Upper lobe of left lung (tissue), 4 donors: ENCODE results near the gene GSAP.

Experiments
- CTCF ChIP-seq, 6 experiments: fragments of 450-650 bp in 4 of 6; fragments of 200-600 bp in 2 of 6; sonication (generic) in 2 of 6; IDR thresholded peaks; one replicate each; pipeline ENCODE4 v1.5.1; 2016 to 2019; ENCODE audit warnings: antibody characterized with exemption in 6 of 6
- POLR2A ChIP-seq, 4 donors: fragments of 450-650 bp; IDR thresholded peaks; one replicate each; pipeline ENCODE4 v1.5.1; 2016 to 2017; ENCODE audit warnings: antibody characterized with exemption in 4 of 4, mild to moderate bottlenecking in 2 of 4
- POLR2AphosphoS5 ChIP-seq, 2 donors: sonication (generic); formaldehyde crosslinking; IDR thresholded peaks; one replicate each; pipeline ENCODE4 v1.5.1; 2017; ENCODE audit warnings: antibody characterized with exemption in 2 of 2

GRCh38 chr7:77269360-77270093 is 146.6 kb downstream of the GSAP start:
- no peak for TF ChIP-seq CTCF (IDR thresholded peaks at IDR 0.05)
- TF ChIP-seq POLR2AphosphoS5 (IDR thresholded peaks at IDR 0.05) = no peak
- no peak for TF ChIP-seq POLR2A (IDR thresholded peaks at IDR 0.05)
